Hepatocyte (in vitro differentiated cells): ENCODE results near the gene DDX21. TPM values are rescaled to one million over a fixed set of nuclear protein-coding genes. Genes with fewer than 3 reads are reported as not detected.

Experiments used
- DNase-seq: peaks from one replicate; pipeline ENCODE4 v3.0.0-alpha.2; 2016; ENCODE audit warnings: low spot score
- H2AFZ ChIP-seq: fragments of 200-600 bp; sonication (generic); 2 replicates; pipeline ENCODE4 v1.6.0; 2016; ENCODE audit warnings: antibody characterized with exemption, mild to moderate bottlenecking
- H3K27ac ChIP-seq: fragments of 200-600 bp; sonication (generic); 2 replicates; pipeline ENCODE4 v1.5.1; 2016; ENCODE audit warnings: mild to moderate bottlenecking
- H3K27me3 ChIP-seq: fragments of 200-600 bp; sonication (generic); 2 replicates; pipeline ENCODE4 v1.6.1; 2016
- H3K36me3 ChIP-seq: fragments of 200-600 bp; sonication (generic); replicated peaks from 2 replicates; pipeline ENCODE4 v1.5.1; 2016; ENCODE audit warnings: low read depth; ENCODE audit not compliant: insufficient read depth
- H3K4me1 ChIP-seq: fragments of 200-600 bp; sonication (generic); 2 replicates; pipeline ENCODE4 v1.5.1; 2016; ENCODE audit warnings: mild to moderate bottlenecking, moderate library complexity; ENCODE audit not compliant: insufficient read depth
- H3K4me2 ChIP-seq: fragments of 200-600 bp; sonication (generic); 2 replicates; pipeline ENCODE4 v1.6.0; 2016
- H3K4me3 ChIP-seq: fragments of 200-600 bp; sonication (generic); 2 replicates; pipeline ENCODE4 v1.5.1; 2016; ENCODE audit warnings: mild to moderate bottlenecking
- H3K79me2 ChIP-seq: fragments of 200-600 bp; sonication (generic); 2 replicates; pipeline ENCODE4 v1.6.0; 2017; ENCODE audit warnings: mild to moderate bottlenecking
- H3K9me2 ChIP-seq: fragments of 200-600 bp; sonication (generic); replicated peaks from 2 replicates; pipeline ENCODE4 v1.6.0; 2017; ENCODE audit warnings: mild to moderate bottlenecking; ENCODE audit not compliant: insufficient read depth
- H3K9me3 ChIP-seq: fragments of 200-600 bp; sonication (generic); 2 replicates; pipeline ENCODE4 v1.5.1; 2016; ENCODE audit warnings: low read depth, mild to moderate bottlenecking
- H4K20me1 ChIP-seq: fragments of 200-600 bp; sonication (generic); 2 replicates; pipeline ENCODE4 v1.6.0; 2016; ENCODE audit warnings: mild to moderate bottlenecking; ENCODE audit not compliant: insufficient read depth, poor library complexity, severe bottlenecking
- CTCF ChIP-seq: fragments of 200-600 bp; sonication (generic); IDR thresholded peaks from 2 replicates; pipeline ENCODE4 v1.5.1; 2016; ENCODE audit warnings: antibody characterized with exemption, mild to moderate bottlenecking; ENCODE audit not compliant: poor library complexity
- EZH2 ChIP-seq: fragments of 200-600 bp; sonication (generic); IDR thresholded peaks from 2 replicates; pipeline ENCODE4 v1.6.1; 2016; ENCODE audit warnings: antibody characterized with exemption, mild to moderate bottlenecking, borderline replicate concordance
- EZH2phosphoT487 ChIP-seq: fragments of 200-600 bp; sonication (generic); IDR thresholded peaks from one replicate; pipeline ENCODE4 v1.6.1; 2018; ENCODE audit warnings: antibody characterized with exemption, mild to moderate bottlenecking, low read depth, moderate library complexity; ENCODE audit not compliant: unreplicated experiment, severe bottlenecking
- WGBS: methylation state at CpG from one replicate; pipeline ENCODE4 v1.1.6; 2016; ENCODE audit warnings: low lambda C conversion rate; ENCODE audit errors: missing lambda C conversion rate; 5-methylcytosine and 5-hydroxymethylcytosine counted together
- polyA plus RNA-seq: library from polyadenylated mRNA; unstranded; fragments of >200 nt; fragmentation: Nextera tagmentation; extraction: Ambion mirVana; gene quantifications from 2 replicates; pipeline ENCODE4 v1.2.1, GENCODE V29; 2016
- total RNA-seq: library from RNA; depleted of rRNA; stranded (reverse); fragments of >200 nt; gene quantifications from 2 replicates; pipeline ENCODE4 v1.2.3, GENCODE V29; 2014

Gene DDX21
- total and polyA plus RNA-seq, 2 experiments from 2014 or later, result 15.8 to 55.7 TPM

- H3K4me2 ChIP-seq, result no peak overlapping the region
- 99% methylated on average over 3 of the region's 3 CpGs for WGBS
- no peaks in the 10 kb centered on the region for H3K79me2 ChIP-seq
- H3K9me2 ChIP-seq, result no peaks in the 10 kb centered on the region
- no peaks in the 10 kb centered on the region for H4K20me1 ChIP-seq
- TF ChIP-seq EZH2phosphoT487 (no peak), EZH2 (no peak), CTCF (no peak)
- H3K9me3 ChIP-seq, result no peaks in the 10 kb centered on the region
- H2AFZ ChIP-seq, result no peak overlapping the region
- no peak overlapping the region for H3K4me3 ChIP-seq
- no peaks in the 10 kb centered on the region for H3K36me3 ChIP-seq
- no peak for DNase-seq
- no peak overlapping the region for H3K27ac ChIP-seq
- no peaks in the 10 kb centered on the region for H3K27me3 ChIP-seq
- peaks cover 6% of the 10 kb centered on the region for H3K4me1 ChIP-seq
Measured at GRCh38 chr10:68950598-68950997, 5.4 kb upstream of the DDX21 start.

DNA sequence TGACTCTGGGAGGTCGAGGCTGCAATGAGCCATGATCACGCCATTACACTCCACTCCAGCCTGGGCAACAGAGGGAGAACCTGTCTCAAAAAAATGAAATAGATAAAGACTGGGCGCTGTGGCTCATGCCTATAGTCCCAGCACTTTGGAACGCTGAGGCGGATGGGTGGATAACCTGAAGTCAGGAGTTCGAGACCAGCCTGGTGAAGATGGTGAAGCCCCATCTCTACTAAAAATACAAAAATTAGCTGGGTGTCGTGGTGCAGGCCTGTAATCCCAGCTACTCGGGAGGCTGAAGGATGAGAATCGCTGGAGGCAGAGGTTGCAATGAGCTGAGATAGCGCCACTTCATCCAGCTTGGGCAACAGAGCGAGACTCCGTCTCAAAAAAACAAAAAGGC is 1.1 kb upstream of the DDX21 start:
- peaks cover 10% of the 10 kb centered on the region for H4K20me1 ChIP-seq
- H3K79me2 ChIP-seq, result peaks cover 28% of the 10 kb centered on the region
- peaks cover 18% of the 10 kb centered on the region for H3K4me1 ChIP-seq
- 92% methylated on average over 12 of the region's 12 CpGs for WGBS
- no peak overlapping the region for H3K4me3 ChIP-seq
- no peaks in the 10 kb centered on the region for H3K36me3 ChIP-seq
- peak overlapping the region; percentile 96 for H3K27ac ChIP-seq
- peak overlapping the region; percentile 88 for H3K4me2 ChIP-seq
- H3K9me3 ChIP-seq, result no peaks in the 10 kb centered on the region
- peak overlapping the region; percentile 90 for H2AFZ ChIP-seq
- H3K9me2 ChIP-seq, result no peaks in the 10 kb centered on the region
- DNase-seq, result no peak
- H3K27me3 ChIP-seq, result no peaks in the 10 kb centered on the region
- TF ChIP-seq EZH2phosphoT487, result no peak
- no peak for TF ChIP-seq EZH2
- TF ChIP-seq CTCF, result no peak

DNA sequence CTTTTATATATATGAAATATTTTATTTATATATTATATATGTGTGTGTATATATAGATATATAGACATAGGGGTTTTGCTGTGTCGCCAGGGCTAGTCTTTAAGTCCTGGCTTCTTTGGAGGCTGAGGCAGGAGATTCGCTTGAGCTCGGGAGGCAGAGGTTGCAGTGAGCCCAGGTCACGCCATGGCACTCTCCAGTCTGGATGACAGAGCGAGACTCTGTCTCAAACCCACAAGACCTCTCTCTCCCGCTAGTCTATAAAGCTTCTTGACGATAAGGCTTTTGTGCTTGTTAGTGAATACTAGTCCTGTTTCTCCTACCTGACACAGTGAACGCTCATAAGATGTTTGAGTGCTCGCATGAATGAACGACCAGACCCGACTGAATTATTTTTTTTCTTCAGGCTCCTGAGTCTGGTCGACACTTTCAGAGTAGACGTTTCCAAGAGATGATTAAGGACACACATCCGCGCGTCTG is 577 bp upstream of the DDX21 start:
- Histone ChIP-seq H3K79me2 (peaks cover 33% of the 10 kb centered on the region), H3K36me3 (no peaks in the 10 kb centered on the region), H3K4me2 (peak overlapping the region; percentile 88), H4K20me1 (peaks cover 10% of the 10 kb centered on the region), H3K9me3 (no peaks in the 10 kb centered on the region), H2AFZ (peak overlapping the region; percentile 90), H3K4me1 (peaks cover 18% of the 10 kb centered on the region), H3K4me3 (peak overlapping the region; percentile 64), H3K27ac (peak overlapping the region; percentile 96), H3K27me3 (no peaks in the 10 kb centered on the region), H3K9me2 (no peaks in the 10 kb centered on the region)
- peak; percentile 24 for DNase-seq
- TF ChIP-seq EZH2, result no peak
- no peak for TF ChIP-seq CTCF
- no peak for TF ChIP-seq EZH2phosphoT487
- WGBS, result 9% methylated on average over 16 of the region's 16 CpGs

- WGBS, result 51% methylated on average over 7 of the region's 7 CpGs
Measured at GRCh38 chr10:68957284-68957615, 1.3 kb downstream of the DDX21 start.

More at GRCh38 chr10:68957284-68957615, 1.3 kb downstream of the DDX21 start:
- H3K4me3 ChIP-seq, result peak overlapping the region; percentile 64
- H4K20me1 ChIP-seq, result peaks cover 10% of the 10 kb centered on the region
- no peaks in the 10 kb centered on the region for H3K36me3 ChIP-seq
- peak overlapping the region; percentile 88 for H3K4me2 ChIP-seq
- no peaks in the 10 kb centered on the region for H3K27me3 ChIP-seq
- H3K9me3 ChIP-seq, result no peaks in the 10 kb centered on the region
- H2AFZ ChIP-seq, result no peak overlapping the region
- peaks cover 50% of the 10 kb centered on the region for H3K79me2 ChIP-seq
- H3K4me1 ChIP-seq, result peaks cover 18% of the 10 kb centered on the region
- TF ChIP-seq EZH2phosphoT487 (no peak), CTCF (no peak), EZH2 (no peak)
- H3K9me2 ChIP-seq, result no peaks in the 10 kb centered on the region
- DNase-seq, result no peak
- peak overlapping the region; percentile 96 for H3K27ac ChIP-seq
